ENCODE data around the gene PTGFRN.

GRCh38 chr1:117020526-117021156, 110.9 kb downstream of the PTGFRN start:
- TF ChIP-seq CTCF (IDR thresholded peaks at IDR 0.05; ENCODE audit: low read length) (no peak), EZH2phosphoT487 (IDR thresholded peaks at IDR 0.05; ENCODE audit: low read length) (no peak), EZH2 (optimal IDR thresholded peaks at IDR 0.05; ENCODE audit: low read depth, low read length) (no peak)
